GM18520 (cell line): Measurements from ENCODE around the gene GPR89A.
A peak's percentile ranks its signal among the peaks of the same experiment; 100 is the strongest.
"Not testable (repeated sequence)": the region's sequence is repeated elsewhere in the genome, so short reads cannot be mapped to it uniquely, and the experiment has no call there.

Experiments used
- ATAC-seq: cut with Tn5 transposase; IDR thresholded peaks from one replicate; pipeline ENCODE4 v1.9.1; 2021; ENCODE audit not compliant: unreplicated experiment

The GPR89A gene

GRCh38 chr1:145607833-145608733 lies at the start of gene GPR89A:
GPR89A (plus strand) TSS chr1:145607988; CDS start chr1:145608134, 146 bp downstream.
- ATAC-seq, result peak; percentile 91

- not testable (repeated sequence) for ATAC-seq
Measured at GRCh38 chr1:145586820-145587219, 21.0 kb upstream of the GPR89A start.

DNA sequence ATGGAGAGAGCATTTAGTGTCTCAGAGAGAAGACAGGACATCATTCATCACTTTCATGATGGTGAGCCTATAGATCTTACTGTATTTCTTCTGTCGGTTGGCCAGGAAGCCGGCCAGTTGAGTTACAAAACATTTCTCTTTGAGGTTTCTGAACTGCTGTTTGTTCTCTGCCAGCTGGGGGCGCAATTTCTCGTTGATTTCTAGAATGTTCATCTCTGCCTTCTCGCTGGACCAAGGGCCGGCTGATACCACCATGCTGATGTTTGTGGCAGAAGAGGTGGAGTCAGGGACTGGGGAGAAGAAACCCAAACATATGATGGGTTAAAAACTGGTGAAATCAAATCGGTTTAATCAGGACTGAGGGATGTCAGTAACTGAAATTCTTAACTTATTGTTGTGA lies 17.0 kb upstream of the GPR89A start:
- ATAC-seq, result not testable (repeated sequence)

- not testable (repeated sequence) for ATAC-seq
Measured at GRCh38 chr1:145592347-145592746, 15.4 kb upstream of the GPR89A start.

DNA sequence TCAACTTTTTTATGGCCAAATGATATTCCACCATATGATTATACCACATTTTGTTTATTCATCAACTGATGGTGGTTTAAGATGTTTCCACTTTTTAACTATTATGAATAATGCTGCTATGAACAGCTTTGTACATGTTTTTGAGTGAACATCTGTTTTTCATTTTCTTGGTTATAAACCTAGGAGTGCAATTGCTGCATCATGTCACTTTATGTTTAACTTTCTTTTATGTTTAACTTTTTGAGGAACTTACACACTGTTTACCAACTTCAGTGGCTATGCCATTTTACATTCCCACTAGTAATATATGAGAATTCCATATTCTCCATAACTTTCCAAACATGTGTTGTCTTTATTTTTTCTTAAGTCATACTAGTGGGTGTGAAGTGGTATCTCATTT lies 12.4 kb upstream of the GPR89A start:
- not testable (repeated sequence) for ATAC-seq

DNA sequence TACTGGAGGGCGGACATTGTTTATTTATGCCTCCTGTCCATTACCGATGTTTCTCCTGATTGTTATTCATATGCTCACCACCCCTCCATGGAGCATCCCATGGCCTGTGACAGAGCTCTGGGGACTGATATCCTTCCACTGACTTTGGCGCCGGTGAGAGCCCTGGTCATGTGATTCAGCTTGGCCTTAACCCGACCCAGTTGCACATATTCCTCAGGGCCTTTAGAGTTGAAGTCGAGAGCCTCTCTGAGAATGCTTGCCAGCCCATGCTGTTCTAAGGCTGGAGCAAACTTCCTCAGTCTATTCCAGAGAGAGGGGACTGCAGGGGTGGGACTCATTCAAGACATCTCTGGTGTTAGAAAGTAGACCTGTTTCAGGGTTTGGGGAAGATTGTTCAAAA lies 11.6 kb upstream of the GPR89A start:
- ATAC-seq, result not testable (repeated sequence)

DNA sequence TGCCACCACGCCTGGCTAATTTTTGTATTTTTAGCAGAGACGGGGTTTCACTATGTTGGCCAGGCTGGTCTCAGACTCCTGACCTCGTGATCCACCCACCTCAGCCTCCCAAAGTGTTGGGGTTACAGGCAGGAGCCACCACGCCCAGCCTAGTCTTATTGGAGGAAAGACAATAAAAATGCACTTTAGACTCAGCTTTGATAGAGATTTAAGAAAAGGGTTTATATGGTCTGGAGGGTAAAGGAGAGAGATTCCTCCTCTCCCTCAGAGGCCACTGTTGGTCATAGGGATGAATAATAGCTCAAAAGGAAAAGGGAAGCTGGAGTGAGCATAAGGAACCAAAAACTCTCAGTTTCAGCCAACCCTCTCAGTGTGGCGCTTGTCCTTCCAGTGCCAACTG lies 8.4 kb upstream of the GPR89A start:
- not testable (repeated sequence) for ATAC-seq

DNA sequence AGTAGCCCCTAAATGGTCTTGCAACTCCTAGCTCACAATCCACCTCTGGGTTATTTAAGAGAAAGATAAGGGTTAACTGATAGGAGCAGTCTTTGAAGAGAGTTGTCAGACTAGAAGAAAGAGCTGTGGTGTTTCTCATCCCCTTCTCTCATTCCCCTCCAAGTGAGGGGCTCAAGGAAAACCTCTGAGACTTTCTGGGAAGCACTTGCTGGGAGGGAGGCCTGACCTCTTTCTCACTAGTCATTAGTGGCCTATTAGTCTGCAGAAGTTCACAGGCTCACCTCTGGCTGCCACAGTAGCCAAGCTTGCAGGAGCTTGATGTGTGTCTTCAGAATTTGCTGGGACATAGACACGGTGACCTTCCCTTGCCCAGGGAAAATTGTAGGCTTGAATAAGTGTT lies 6.2 kb upstream of the GPR89A start:
- ATAC-seq, result no peak

- ATAC-seq, result not testable (repeated sequence)
Measured at GRCh38 chr1:145606840-145607239, 948 bp upstream of the GPR89A start.

- ATAC-seq, result not testable (repeated sequence)
Measured at GRCh38 chr1:145607289-145607688, 499 bp upstream of the GPR89A start.

GRCh38 chr1:145610744-145611143 lies 3.0 kb downstream of the GPR89A start:
- not testable (repeated sequence) for ATAC-seq

- ATAC-seq, result not testable (repeated sequence)
Measured at GRCh38 chr1:145620073-145620472, 12.3 kb downstream of the GPR89A start.

GRCh38 chr1:145622177-145622576 lies 14.4 kb downstream of the GPR89A start:
- ATAC-seq, result not testable (repeated sequence)

GRCh38 chr1:145636237-145636636 lies 28.4 kb downstream of the GPR89A start:
- ATAC-seq, result not testable (repeated sequence)

GRCh38 chr1:145641886-145642285 lies 34.1 kb downstream of the GPR89A start:
- not testable (repeated sequence) for ATAC-seq

DNA sequence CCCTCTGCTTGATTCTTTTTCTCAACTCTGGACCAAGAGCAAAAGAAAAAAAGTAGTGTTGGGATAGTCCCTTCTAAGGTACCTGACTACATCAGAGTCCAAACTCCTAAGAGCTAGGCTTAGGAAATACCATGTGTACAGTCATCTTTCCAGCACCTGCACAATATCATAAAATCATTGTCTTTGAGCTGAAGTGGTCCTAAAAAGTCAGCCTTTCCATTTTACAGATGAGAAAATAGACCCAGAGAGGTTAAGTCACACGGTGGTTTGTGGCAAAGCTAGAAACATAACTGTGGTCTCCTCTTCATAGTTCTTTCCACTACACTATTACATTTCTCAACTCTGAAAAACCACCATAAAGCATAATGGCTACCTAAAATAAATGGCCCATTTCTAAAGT lies 36.2 kb downstream of the GPR89A start:
- peak; percentile 40 for ATAC-seq

DNA sequence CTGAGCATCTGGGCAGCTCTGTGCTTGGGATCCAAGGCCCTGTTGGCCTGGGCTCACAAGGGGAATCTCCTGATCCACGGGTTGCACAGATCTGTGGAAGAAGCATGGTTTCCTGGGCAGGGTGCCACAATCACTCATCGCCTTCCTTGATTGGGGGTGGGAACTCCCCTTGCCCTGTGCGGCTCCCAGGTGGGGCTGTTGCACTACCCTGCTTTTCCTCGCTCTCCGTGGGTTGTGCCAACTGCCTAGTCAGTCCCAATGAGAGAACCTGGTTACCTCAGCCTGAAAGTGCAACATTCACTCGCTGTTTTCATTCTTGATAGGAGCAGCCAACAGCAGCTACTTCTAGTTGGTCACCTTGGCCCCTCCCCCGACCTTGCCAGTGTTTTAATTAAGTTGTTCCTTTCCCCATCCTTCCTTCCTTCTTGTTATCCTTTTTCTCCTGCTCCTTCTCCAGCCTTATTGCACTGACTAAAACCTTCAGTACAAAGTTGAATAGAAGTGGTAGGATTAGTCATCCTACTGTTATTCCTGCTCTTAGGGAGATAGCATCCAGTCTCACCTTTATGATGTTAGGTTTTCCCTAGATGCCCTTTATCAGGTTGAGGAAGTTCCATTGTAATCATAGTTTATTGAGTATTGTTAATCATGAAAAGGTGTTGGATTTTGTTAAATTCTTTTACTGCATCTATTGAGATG lies 48.6 kb downstream of the GPR89A start:
- ATAC-seq, result not testable (repeated sequence)

- ATAC-seq, result not testable (repeated sequence)
Measured at GRCh38 chr1:145662502-145662901, 54.7 kb downstream of the GPR89A start.

- not testable (repeated sequence) for ATAC-seq
Measured at GRCh38 chr1:145665015-145665414, 57.2 kb downstream of the GPR89A start.

- ATAC-seq, result not testable (repeated sequence)
Measured at GRCh38 chr1:145670995-145671745, 63.4 kb downstream of the GPR89A start.

DNA sequence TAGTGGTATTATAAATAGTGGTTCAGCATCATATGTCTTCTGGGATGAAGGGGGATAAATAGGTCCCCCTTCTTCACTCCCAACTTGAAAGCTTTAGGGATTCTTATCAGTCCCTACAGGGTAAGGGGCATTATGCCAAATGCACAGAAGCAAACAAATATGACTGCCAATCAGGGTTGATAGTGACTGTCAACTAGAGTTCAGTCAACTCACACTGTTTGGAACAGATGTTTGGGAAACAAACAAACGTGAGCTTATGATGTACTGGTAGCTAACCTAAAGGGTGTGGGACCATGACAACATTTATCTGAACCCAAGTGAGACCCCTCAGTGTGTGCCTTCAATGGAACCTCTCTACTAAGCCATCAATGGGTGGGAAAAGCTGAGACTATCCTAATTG lies 65.4 kb downstream of the GPR89A start:
- ATAC-seq, result not testable (repeated sequence)
